HEK293 (cell line): ENCODE measurements around the gene AEBP1.

Experiments
- CTCF ChIA-PET: fragments of 350-600 bp; formaldehyde crosslinking; extraction: SDS; loops from one replicate; lab custom pipeline; 2021; ENCODE audit warnings: antibody characterized with exemption; lab: Yijun Ruan, JAX
- POLR2A ChIA-PET: fragments of 300-600 bp; formaldehyde crosslinking; extraction: SDS; loops from one replicate; lab custom pipeline; 2020; ENCODE audit warnings: antibody characterized with exemption, inconsistent platforms; lab: Yijun Ruan, JAX
- H3K27ac ChIP-seq: fragments of 200-500 bp; sonication (Bioruptor generic); 2 replicates; pipeline ENCODE4 v1.5.1; 2014; ENCODE audit warnings: low read depth, low read length, control low read depth, inconsistent platforms; ENCODE audit errors: extremely low read depth
- H3K36me3 ChIP-seq, 2 experiments: fragments of 200-500 bp in 1 of 2; sonication (Bioruptor generic) in 1 of 2; 1 replicate in 1 of 2; 2 replicates in 1 of 2; pipeline ENCODE4 v1.5.1; 2014 to 2017; ENCODE audit warnings: inconsistent platforms in 2 of 2, low read length in 2 of 2; ENCODE audit not compliant: control insufficient read depth in 2 of 2, insufficient read depth in 1 of 2
- H3K4me1 ChIP-seq: fragments of 200-500 bp; sonication (Bioruptor generic); 2 replicates; pipeline ENCODE4 v1.5.1; 2014; ENCODE audit warnings: mild to moderate bottlenecking, low read length, inconsistent platforms; ENCODE audit not compliant: control insufficient read depth, insufficient read depth
- H3K4me3 ChIP-seq: 2 replicates; pipeline ENCODE4 v1.5.1; 2011; ENCODE audit warnings: low read depth, mild to moderate bottlenecking, control low read depth, low read length, moderate library complexity
- H3K9me3 ChIP-seq: fragments of 200-500 bp; sonication (Bioruptor generic); 2 replicates; pipeline ENCODE4 v1.5.1; 2014; ENCODE audit warnings: low read depth, low read length, inconsistent platforms; ENCODE audit not compliant: control insufficient read depth, insufficient read depth
- BCL11A ChIP-seq: fragments of 450-650 bp; formaldehyde crosslinking; IDR thresholded peaks from 2 replicates; pipeline ENCODE4 v1.5.1; 2016; ENCODE audit warnings: low read depth, missing biosample characterization, missing genetic modification characterization
- EGR2 ChIP-seq: fragments of 450-650 bp; formaldehyde crosslinking; IDR thresholded peaks from 2 replicates; pipeline ENCODE4 v1.5.1; 2016; ENCODE audit warnings: low read depth, missing biosample characterization, missing genetic modification characterization
- FEZF1 ChIP-seq: fragments of 450-650 bp; formaldehyde crosslinking; IDR thresholded peaks from 2 replicates; pipeline ENCODE4 v1.5.1; 2016; ENCODE audit warnings: missing biosample characterization, missing genetic modification characterization
- GLIS1 ChIP-seq: fragments of 450-650 bp; formaldehyde crosslinking; IDR thresholded peaks from 2 replicates; pipeline ENCODE4 v1.5.1; 2016; ENCODE audit warnings: missing biosample characterization, missing genetic modification characterization
- HOXC10 ChIP-seq: sonication (generic); formaldehyde crosslinking; IDR thresholded peaks from 2 replicates; pipeline ENCODE4 v1.8.1; 2023; ENCODE audit warnings: mild to moderate bottlenecking, missing genetic modification reagents
- KLF8 ChIP-seq: fragments of 450-650 bp; formaldehyde crosslinking; IDR thresholded peaks from 2 replicates; pipeline ENCODE4 v1.5.1; 2016; ENCODE audit warnings: missing biosample characterization, missing genetic modification characterization
- OVOL3 ChIP-seq: fragments of 450-650 bp; formaldehyde crosslinking; IDR thresholded peaks from 2 replicates; pipeline ENCODE4 v1.5.1; 2016; ENCODE audit warnings: missing biosample characterization, missing genetic modification characterization
- TCF7L2 ChIP-seq: IDR thresholded peaks from 2 replicates; pipeline ENCODE4 v1.6.1; 2011; ENCODE audit warnings: low read depth, mild to moderate bottlenecking, inconsistent platforms, low read length, moderate library complexity, borderline replicate concordance
- TRIM28 ChIP-seq: IDR thresholded peaks from 2 replicates; pipeline ENCODE4 v1.6.1; 2011; ENCODE audit warnings: low read length, control low read depth, borderline replicate concordance
- ZNF221 ChIP-seq: fragments of 450-650 bp; formaldehyde crosslinking; IDR thresholded peaks from 2 replicates; pipeline ENCODE4 v1.5.1; 2017; ENCODE audit warnings: missing biosample characterization, missing genetic modification characterization, borderline replicate concordance
- ZNF24 ChIP-seq: fragments of 450-650 bp; formaldehyde crosslinking; IDR thresholded peaks from 2 replicates; pipeline ENCODE4 v1.5.1; 2016; ENCODE audit warnings: missing biosample characterization, missing genetic modification characterization
- ZNF366 ChIP-seq: fragments of 450-650 bp; formaldehyde crosslinking; conservative IDR thresholded peaks from 2 replicates; pipeline ENCODE4 v1.5.1; 2016; ENCODE audit warnings: missing biosample characterization, missing genetic modification characterization
- ZNF501 ChIP-seq: fragments of 450-650 bp; formaldehyde crosslinking; IDR thresholded peaks from 2 replicates; pipeline ENCODE4 v1.5.1; 2016; ENCODE audit warnings: missing biosample characterization, missing genetic modification characterization
- ZNF521 ChIP-seq: fragments of 450-650 bp; formaldehyde crosslinking; IDR thresholded peaks from 2 replicates; pipeline ENCODE4 v1.5.1; 2017; ENCODE audit warnings: missing biosample characterization, mild to moderate bottlenecking, missing genetic modification characterization
- ZNF529 ChIP-seq: fragments of 450-650 bp; formaldehyde crosslinking; IDR thresholded peaks from 2 replicates; pipeline ENCODE4 v1.5.1; 2017; ENCODE audit warnings: missing genetic modification characterization, missing biosample characterization; ENCODE audit not compliant: insufficient replicate concordance
- ZNF530 ChIP-seq: fragments of 450-650 bp; formaldehyde crosslinking; IDR thresholded peaks from 2 replicates; pipeline ENCODE4 v1.5.1; 2016; ENCODE audit warnings: low read depth, missing biosample characterization, missing genetic modification characterization
- ZNF600 ChIP-seq: fragments of 450-650 bp; formaldehyde crosslinking; IDR thresholded peaks from 2 replicates; pipeline ENCODE4 v1.5.1; 2016; ENCODE audit warnings: missing biosample characterization, missing genetic modification characterization
- ZNF624 ChIP-seq: fragments of 450-650 bp; formaldehyde crosslinking; IDR thresholded peaks from 2 replicates; pipeline ENCODE4 v1.5.1; 2017; ENCODE audit warnings: missing biosample characterization, missing genetic modification characterization
- ZNF701 ChIP-seq: fragments of 450-650 bp; formaldehyde crosslinking; IDR thresholded peaks from 2 replicates; pipeline ENCODE4 v1.5.1; 2016; ENCODE audit warnings: missing biosample characterization, missing genetic modification characterization
- ZNF768 ChIP-seq: fragments of 450-650 bp; formaldehyde crosslinking; IDR thresholded peaks from 2 replicates; pipeline ENCODE4 v1.5.1; 2018; ENCODE audit warnings: missing biosample characterization, mild to moderate bottlenecking, missing genetic modification characterization
- TF ChIP-seq, protein P1 (sequence below): fragments of 450-650 bp; formaldehyde crosslinking; IDR thresholded peaks from 2 replicates; pipeline ENCODE4 v1.5.1; 2017; ENCODE audit warnings: missing biosample characterization, missing genetic modification characterization
- TF ChIP-seq, protein P2 (sequence below): fragments of 450-650 bp; formaldehyde crosslinking; IDR thresholded peaks from 2 replicates; pipeline ENCODE4 v1.5.1; 2017; ENCODE audit warnings: missing biosample characterization, missing genetic modification characterization
- TF ChIP-seq, protein P3 (sequence below): fragments of 450-650 bp; formaldehyde crosslinking; IDR thresholded peaks from 2 replicates; pipeline ENCODE4 v1.5.0; 2017; ENCODE audit warnings: missing biosample characterization, missing genetic modification characterization, borderline replicate concordance
- TF ChIP-seq, protein P4 (sequence below): fragments of 450-650 bp; formaldehyde crosslinking; IDR thresholded peaks from 2 replicates; pipeline ENCODE4 v1.5.1; 2017; ENCODE audit warnings: missing biosample characterization, missing genetic modification characterization
- TF ChIP-seq, protein P5 (sequence below): fragments of 450-650 bp; formaldehyde crosslinking; IDR thresholded peaks from 2 replicates; pipeline ENCODE4 v1.5.1; 2016; ENCODE audit warnings: missing biosample characterization, missing genetic modification characterization

The AEBP1 gene

DNA sequence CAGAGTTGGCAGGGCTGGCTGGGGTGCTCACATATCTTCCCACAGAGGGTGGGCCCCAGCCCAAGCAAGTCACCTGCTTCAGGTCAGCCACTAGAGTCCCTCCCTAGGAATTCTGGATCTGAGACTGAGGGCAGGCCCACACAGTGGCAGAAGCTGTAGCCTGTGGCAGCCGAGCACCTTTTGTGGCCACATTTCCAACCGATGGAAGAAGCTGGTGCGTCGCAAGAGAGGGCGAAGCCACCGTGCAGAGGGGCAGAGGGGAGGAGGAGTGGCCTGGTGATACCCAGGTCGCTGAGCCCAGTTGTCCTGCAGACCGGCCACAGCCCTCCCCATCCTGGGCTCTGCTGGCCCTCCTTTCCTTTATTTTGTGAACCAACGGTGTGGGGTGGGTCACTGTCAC is 27.1 kb upstream of the AEBP1 start:
- POLR2A ChIA-PET: no interaction called here
- Histone ChIP-seq H3K4me3 (no peak overlapping the region), H3K27ac (no peak overlapping the region), H3K9me3 (no peaks in the 10 kb centered on the region), H3K4me1 (peaks cover 3% of the 10 kb centered on the region; the same call in 1 of the 2 replicates), H3K36me3 (peaks cover 10 to 83% of the 10 kb centered on the region in 2 experiments)
- TF ChIP-seq, protein P1, sequence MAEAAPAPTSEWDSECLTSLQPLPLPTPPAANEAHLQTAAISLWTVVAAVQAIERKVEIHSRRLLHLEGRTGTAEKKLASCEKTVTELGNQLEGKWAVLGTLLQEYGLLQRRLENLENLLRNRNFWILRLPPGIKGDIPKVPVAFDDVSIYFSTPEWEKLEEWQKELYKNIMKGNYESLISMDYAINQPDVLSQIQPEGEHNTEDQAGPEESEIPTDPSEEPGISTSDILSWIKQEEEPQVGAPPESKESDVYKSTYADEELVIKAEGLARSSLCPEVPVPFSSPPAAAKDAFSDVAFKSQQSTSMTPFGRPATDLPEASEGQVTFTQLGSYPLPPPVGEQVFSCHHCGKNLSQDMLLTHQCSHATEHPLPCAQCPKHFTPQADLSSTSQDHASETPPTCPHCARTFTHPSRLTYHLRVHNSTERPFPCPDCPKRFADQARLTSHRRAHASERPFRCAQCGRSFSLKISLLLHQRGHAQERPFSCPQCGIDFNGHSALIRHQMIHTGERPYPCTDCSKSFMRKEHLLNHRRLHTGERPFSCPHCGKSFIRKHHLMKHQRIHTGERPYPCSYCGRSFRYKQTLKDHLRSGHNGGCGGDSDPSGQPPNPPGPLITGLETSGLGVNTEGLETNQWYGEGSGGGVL: no peak
- TF ChIP-seq HOXC10 (CRISPR knock-in tag): no peak
- TF ChIP-seq, protein P2, sequence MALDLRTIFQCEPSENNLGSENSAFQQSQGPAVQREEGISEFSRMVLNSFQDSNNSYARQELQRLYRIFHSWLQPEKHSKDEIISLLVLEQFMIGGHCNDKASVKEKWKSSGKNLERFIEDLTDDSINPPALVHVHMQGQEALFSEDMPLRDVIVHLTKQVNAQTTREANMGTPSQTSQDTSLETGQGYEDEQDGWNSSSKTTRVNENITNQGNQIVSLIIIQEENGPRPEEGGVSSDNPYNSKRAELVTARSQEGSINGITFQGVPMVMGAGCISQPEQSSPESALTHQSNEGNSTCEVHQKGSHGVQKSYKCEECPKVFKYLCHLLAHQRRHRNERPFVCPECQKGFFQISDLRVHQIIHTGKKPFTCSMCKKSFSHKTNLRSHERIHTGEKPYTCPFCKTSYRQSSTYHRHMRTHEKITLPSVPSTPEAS: no peak
- no peak for TF ChIP-seq ZNF221 (tag by site-specific recombination)
- TF ChIP-seq ZNF529 (tag by site-specific recombination): no peak
- TF ChIP-seq, protein P3, sequence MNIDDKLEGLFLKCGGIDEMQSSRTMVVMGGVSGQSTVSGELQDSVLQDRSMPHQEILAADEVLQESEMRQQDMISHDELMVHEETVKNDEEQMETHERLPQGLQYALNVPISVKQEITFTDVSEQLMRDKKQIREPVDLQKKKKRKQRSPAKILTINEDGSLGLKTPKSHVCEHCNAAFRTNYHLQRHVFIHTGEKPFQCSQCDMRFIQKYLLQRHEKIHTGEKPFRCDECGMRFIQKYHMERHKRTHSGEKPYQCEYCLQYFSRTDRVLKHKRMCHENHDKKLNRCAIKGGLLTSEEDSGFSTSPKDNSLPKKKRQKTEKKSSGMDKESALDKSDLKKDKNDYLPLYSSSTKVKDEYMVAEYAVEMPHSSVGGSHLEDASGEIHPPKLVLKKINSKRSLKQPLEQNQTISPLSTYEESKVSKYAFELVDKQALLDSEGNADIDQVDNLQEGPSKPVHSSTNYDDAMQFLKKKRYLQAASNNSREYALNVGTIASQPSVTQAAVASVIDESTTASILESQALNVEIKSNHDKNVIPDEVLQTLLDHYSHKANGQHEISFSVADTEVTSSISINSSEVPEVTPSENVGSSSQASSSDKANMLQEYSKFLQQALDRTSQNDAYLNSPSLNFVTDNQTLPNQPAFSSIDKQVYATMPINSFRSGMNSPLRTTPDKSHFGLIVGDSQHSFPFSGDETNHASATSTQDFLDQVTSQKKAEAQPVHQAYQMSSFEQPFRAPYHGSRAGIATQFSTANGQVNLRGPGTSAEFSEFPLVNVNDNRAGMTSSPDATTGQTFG (tag by site-specific recombination): no peak
- TF ChIP-seq ZNF24 (tag by site-specific recombination): no peak
- TF ChIP-seq TCF7L2: no peak
- no peak for TF ChIP-seq ZNF768
- no peak for TF ChIP-seq ZNF701 (tag by site-specific recombination)
- TF ChIP-seq GLIS1: no peak
- TF ChIP-seq, protein P4, sequence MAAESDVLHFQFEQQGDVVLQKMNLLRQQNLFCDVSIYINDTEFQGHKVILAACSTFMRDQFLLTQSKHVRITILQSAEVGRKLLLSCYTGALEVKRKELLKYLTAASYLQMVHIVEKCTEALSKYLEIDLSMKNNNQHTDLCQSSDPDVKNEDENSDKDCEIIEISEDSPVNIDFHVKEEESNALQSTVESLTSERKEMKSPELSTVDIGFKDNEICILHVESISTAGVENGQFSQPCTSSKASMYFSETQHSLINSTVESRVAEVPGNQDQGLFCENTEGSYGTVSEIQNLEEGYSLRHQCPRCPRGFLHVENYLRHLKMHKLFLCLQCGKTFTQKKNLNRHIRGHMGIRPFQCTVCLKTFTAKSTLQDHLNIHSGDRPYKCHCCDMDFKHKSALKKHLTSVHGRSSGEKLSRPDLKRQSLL (tag by site-specific recombination): no peak
- TF ChIP-seq, protein P5, sequence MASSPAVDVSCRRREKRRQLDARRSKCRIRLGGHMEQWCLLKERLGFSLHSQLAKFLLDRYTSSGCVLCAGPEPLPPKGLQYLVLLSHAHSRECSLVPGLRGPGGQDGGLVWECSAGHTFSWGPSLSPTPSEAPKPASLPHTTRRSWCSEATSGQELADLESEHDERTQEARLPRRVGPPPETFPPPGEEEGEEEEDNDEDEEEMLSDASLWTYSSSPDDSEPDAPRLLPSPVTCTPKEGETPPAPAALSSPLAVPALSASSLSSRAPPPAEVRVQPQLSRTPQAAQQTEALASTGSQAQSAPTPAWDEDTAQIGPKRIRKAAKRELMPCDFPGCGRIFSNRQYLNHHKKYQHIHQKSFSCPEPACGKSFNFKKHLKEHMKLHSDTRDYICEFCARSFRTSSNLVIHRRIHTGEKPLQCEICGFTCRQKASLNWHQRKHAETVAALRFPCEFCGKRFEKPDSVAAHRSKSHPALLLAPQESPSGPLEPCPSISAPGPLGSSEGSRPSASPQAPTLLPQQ (tag by site-specific recombination): no peak
- no peak for TF ChIP-seq TRIM28
- CTCF ChIA-PET: no interaction called here

DNA sequence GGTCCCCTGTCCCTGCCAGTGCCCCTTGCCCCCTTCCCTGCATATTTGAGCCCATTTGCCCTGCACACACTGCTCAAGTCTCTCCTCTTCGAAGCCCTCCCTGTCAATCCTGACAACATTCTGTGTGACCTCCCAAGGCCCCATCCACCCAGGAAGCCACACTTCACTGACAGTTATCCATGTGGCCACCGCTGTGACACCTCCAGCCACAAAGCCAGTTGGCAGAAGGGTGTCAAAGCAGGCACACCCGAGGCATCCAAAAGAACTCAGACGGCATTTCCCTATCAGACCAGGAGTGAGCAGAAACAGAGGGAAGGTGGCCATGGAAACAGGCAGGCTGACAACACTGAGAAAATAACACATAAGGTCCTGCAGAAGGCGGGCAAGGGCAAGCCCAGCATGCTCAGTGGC is 26.5 kb upstream of the AEBP1 start:
- Histone ChIP-seq H3K4me1 (peaks cover under 1% of the 10 kb centered on the region; the same call in 1 of the 2 replicates), H3K27ac (no peak overlapping the region), H3K36me3 (peaks cover 10 to 81% of the 10 kb centered on the region in 2 experiments), H3K9me3 (no peaks in the 10 kb centered on the region), H3K4me3 (no peak overlapping the region)
- no peak for TF ChIP-seq FEZF1
- no peak for TF ChIP-seq BCL11A
- no peak for TF ChIP-seq ZNF624 (tag by site-specific recombination)
- TF ChIP-seq ZNF366 (tag by site-specific recombination): no peak
- no peak for TF ChIP-seq ZNF24 (tag by site-specific recombination)
- no peak for TF ChIP-seq ZNF600 (tag by site-specific recombination)
- TF ChIP-seq KLF8 (tag by site-specific recombination): no peak
- no peak for TF ChIP-seq OVOL3 (tag by site-specific recombination)
- TF ChIP-seq ZNF521 (tag by site-specific recombination): no peak
- no peak for TF ChIP-seq EGR2 (tag by site-specific recombination)
- no peak for TF ChIP-seq ZNF501 (tag by site-specific recombination)
- TF ChIP-seq ZNF530 (tag by site-specific recombination): no peak
- TF ChIP-seq, protein P2: no peak
- TF ChIP-seq, protein P5 (tag by site-specific recombination): no peak
- ChIA-PET POLR2A (no interaction called here), CTCF (interaction anchor here (0.7 to 1.2 kb wide), 2 partner anchors 70 to 118 kb away, joined by 4 read pairs; no protein-coding TSS in a partner anchor)
